SK-N-SH (cell line): ENCODE data around the gene PDK1. TPM values are rescaled to one million over a fixed set of nuclear protein-coding genes. Genes with fewer than 3 reads are reported as not detected.

Experiments used
- CTCF ChIA-PET: fragments of 300-600, 350-600 bp; formaldehyde crosslinking; extraction: SDS; loops from one replicate; lab custom pipeline; 2021; lab: Yijun Ruan, JAX
- POLR2A ChIA-PET: fragments of 350-600 bp; sonication (Branson Sonifier 250); formaldehyde crosslinking; extraction: SDS; loops from one replicate; lab custom pipeline; 2020; ENCODE audit warnings: antibody characterized with exemption, inconsistent platforms; lab: Yijun Ruan, JAX
- DNase-seq: peaks from one replicate; pipeline ENCODE4 v3.0.0; 2012
- H2AFZ ChIP-seq: fragments of 200-600 bp; sonication (generic); 2 replicates; pipeline ENCODE4 v1.8.1; 2016; ENCODE audit warnings: antibody characterized with exemption, mild to moderate bottlenecking, low read depth
- H3F3A ChIP-seq: fragments of 200-600 bp; sonication (generic); replicated peaks from 2 replicates; pipeline ENCODE3; 2016; ENCODE audit warnings: antibody characterized with exemption, mild to moderate bottlenecking; ENCODE audit not compliant: insufficient read depth
- H3K27ac ChIP-seq, 2 experiments: fragments of 200-500 bp in 1 of 2; fragments of 200-600 bp in 1 of 2; sonication (Bioruptor generic) in 1 of 2; sonication (generic), shearing (Covaris generic) in 1 of 2; 2 replicates each; pipeline versions ENCODE4 v1.5.1 to v1.6.1; 2014 to 2016; ENCODE audit warnings: low read depth in 2 of 2, inconsistent platforms in 1 of 2, low read length in 1 of 2, mild to moderate bottlenecking in 1 of 2, mixed read lengths in 1 of 2
- H3K27me3 ChIP-seq: fragments of 200-600 bp; sonication (generic), shearing (Covaris generic); 2 replicates; pipeline ENCODE4 v1.6.1; 2016; ENCODE audit warnings: mixed run types; ENCODE audit not compliant: insufficient read depth
- H3K36me3 ChIP-seq, 2 experiments: fragments of 200-500 bp in 1 of 2; fragments of 200-600 bp in 1 of 2; sonication (Bioruptor generic) in 1 of 2; sonication (generic) in 1 of 2; replicated peaks in 1 of 2; 2 replicates each; pipeline versions ENCODE3 to v1.5.1; 2014 to 2016; ENCODE audit warnings: low read length in 1 of 2, mild to moderate bottlenecking in 1 of 2; ENCODE audit not compliant: insufficient read depth in 2 of 2, control insufficient read depth in 1 of 2
- H3K4me1 ChIP-seq, 2 experiments: fragments of 200-500 bp in 1 of 2; fragments of 200-600 bp in 1 of 2; sonication (Bioruptor generic) in 1 of 2; sonication (generic), shearing (Covaris generic) in 1 of 2; 2 replicates each; pipeline versions ENCODE4 v1.5.1 to v1.6.1; 2014 to 2016; ENCODE audit warnings: low read depth in 1 of 2, low read length in 1 of 2, mixed run types in 1 of 2; ENCODE audit not compliant: insufficient read depth in 2 of 2, control insufficient read depth in 1 of 2
- H3K4me2 ChIP-seq: fragments of 200-600 bp; sonication (generic), shearing (Covaris generic); 2 replicates; pipeline ENCODE4 v1.6.1; 2017; ENCODE audit warnings: mixed run types
- H3K4me3 ChIP-seq, 2 experiments: fragments of 200-500 bp in 1 of 2; fragments of 200-600 bp in 1 of 2; sonication (Bioruptor generic) in 1 of 2; sonication (generic), shearing (Covaris generic) in 1 of 2; 2 replicates each; pipeline versions ENCODE4 v1.5.1 to v1.8.1; 2014 to 2016; ENCODE audit warnings: low read depth in 2 of 2, inconsistent platforms in 1 of 2, low read length in 1 of 2, mild to moderate bottlenecking in 1 of 2, mixed read lengths in 1 of 2, moderate library complexity in 1 of 2
- H3K79me2 ChIP-seq: fragments of 200-600 bp; sonication (generic); 2 replicates; pipeline ENCODE4 v1.8.1; 2017; ENCODE audit warnings: mild to moderate bottlenecking; ENCODE audit not compliant: insufficient read depth
- H3K9ac ChIP-seq: fragments of 200-600 bp; sonication (generic); 2 replicates; pipeline ENCODE4 v1.6.1; 2017; ENCODE audit warnings: mixed run types
- H3K9me2 ChIP-seq: fragments of 200-600 bp; sonication (generic); 2 replicates; pipeline ENCODE4 v1.6.1; 2017; ENCODE audit warnings: mixed run types
- H3K9me3 ChIP-seq: fragments of 200-600 bp; sonication (generic); 2 replicates; pipeline ENCODE4 v1.6.1; 2017; ENCODE audit warnings: mixed run types, mild to moderate bottlenecking, moderate library complexity
- H4K20me1 ChIP-seq: fragments of 200-600 bp; sonication (generic); 2 replicates; pipeline ENCODE4 v1.6.1; 2017; ENCODE audit warnings: mild to moderate bottlenecking, mixed run types; ENCODE audit not compliant: insufficient read depth
- CHD2 ChIP-seq: fragments of 150-350 bp; IDR thresholded peaks from 2 replicates; pipeline ENCODE4 v1.6.1; 2018; ENCODE audit warnings: low read length; ENCODE audit not compliant: partially characterized antibody
- FOXM1 ChIP-seq: IDR thresholded peaks from 2 replicates; pipeline ENCODE4 v1.4.0; 2012; ENCODE audit warnings: low read depth, mild to moderate bottlenecking
- GABPA ChIP-seq: IDR thresholded peaks from 2 replicates; pipeline ENCODE4 v1.4.0; 2012; ENCODE audit warnings: low read depth, mild to moderate bottlenecking
- JUND ChIP-seq: IDR thresholded peaks from 2 replicates; pipeline ENCODE4 v1.4.0; 2012
- MXI1 ChIP-seq: IDR thresholded peaks from 2 replicates; pipeline ENCODE4 v1.6.1; 2012; ENCODE audit warnings: mild to moderate bottlenecking, low read depth, low read length, improper control_type of control experiment
- NRF1 ChIP-seq: IDR thresholded peaks from 2 replicates; pipeline ENCODE4 v1.6.1; 2012; ENCODE audit warnings: low read depth, mild to moderate bottlenecking, low read length
- POLR2AphosphoS5 ChIP-seq: IDR thresholded peaks from 2 replicates; pipeline ENCODE4 v1.6.1; 2012; ENCODE audit warnings: low read depth, low read length
- SIN3A ChIP-seq: IDR thresholded peaks from 2 replicates; pipeline ENCODE4 v1.6.1; 2012; ENCODE audit warnings: low read depth, mild to moderate bottlenecking, low read length, moderate library complexity, borderline replicate concordance
- TAF1 ChIP-seq: IDR thresholded peaks from 2 replicates; pipeline ENCODE4 v1.6.1; 2012; ENCODE audit warnings: low read depth, mild to moderate bottlenecking, low read length, moderate library complexity, borderline replicate concordance
- WGBS: methylation state at CpG from one replicate; pipeline ENCODE4 v1.1.6; 2017; ENCODE audit warnings: low lambda C conversion rate; 5-methylcytosine and 5-hydroxymethylcytosine counted together
- polyA plus RNA-seq, 3 experiments: library from polyadenylated mRNA; depleted of rRNA; stranded (reverse); fragments of >200 nt; gene quantifications; 2 replicates each; pipeline ENCODE4 v1.2.3, GENCODE V29; 2012
- TF ChIP-seq, protein P1 (sequence below): IDR thresholded peaks from 2 replicates; pipeline ENCODE4; 2012
- TF ChIP-seq, protein P2 (sequence below): IDR thresholded peaks from 2 replicates; pipeline ENCODE4 v1.4.0; 2012; ENCODE audit warnings: low read depth
- TF ChIP-seq, protein P3 (sequence below): IDR thresholded peaks from 2 replicates; pipeline ENCODE4 v1.6.1; 2012; ENCODE audit warnings: mild to moderate bottlenecking, low read depth, low read length, moderate library complexity

PDK1 gene
- 5.3 and 6.3 TPM in 2 replicates for polyA plus RNA-seq (2012; rRNA removed)
- 4.8 and 6.4 TPM in 2 replicates for polyA plus RNA-seq (2012; cell fraction: cytosol; rRNA removed)
- polyA plus RNA-seq (2012; cell fraction: nucleus; rRNA removed) = 5.2 and 11.6 TPM in 2 replicates

DNA sequence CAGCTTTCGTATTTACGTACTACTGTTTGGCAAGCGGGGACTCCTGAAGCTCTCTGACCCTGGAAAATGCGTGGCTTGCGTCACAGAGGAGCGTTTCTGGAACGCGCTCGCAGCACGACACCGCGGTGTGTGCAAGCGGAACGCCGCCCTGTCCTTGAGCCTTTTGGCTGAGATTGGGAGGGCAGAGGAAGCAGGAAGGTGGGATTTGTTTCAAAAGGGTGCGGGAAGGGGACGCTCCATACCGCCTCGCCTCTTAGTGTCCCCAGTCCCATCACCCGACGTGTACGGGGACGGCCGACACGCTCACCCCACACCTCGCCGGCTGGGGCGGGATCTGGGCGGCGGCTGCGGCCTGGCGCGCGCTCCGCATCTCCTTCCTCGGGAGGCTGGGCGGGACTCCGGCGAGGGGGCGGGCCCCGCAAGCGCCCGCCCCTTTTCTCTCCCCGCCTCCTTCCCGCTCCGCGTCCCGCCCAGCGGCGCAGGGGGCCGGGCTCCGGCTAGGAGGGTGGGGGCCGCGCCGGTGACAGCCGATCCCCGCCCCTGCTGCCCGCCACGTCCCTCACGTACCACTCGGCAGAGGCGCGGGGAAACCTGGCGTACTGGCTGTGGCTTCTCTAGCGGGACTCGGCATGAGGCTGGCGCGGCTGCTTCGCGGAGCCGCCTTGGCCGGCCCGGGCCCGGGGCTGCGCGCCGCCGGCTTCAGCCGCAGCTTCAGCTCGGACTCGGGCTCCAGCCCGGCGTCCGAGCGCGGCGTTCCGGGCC lies at the start of gene PDK1:
Gene PDK1, plus strand, starts transcription at position 569 of the 762 bp plus-strand sequence. Its CDS starts 61 bp downstream, at position 630.
- peak within 1 kb of the TSS; percentile 62 to 80 for H3K27ac ChIP-seq
- peaks cover 39% of the 10 kb centered on the region for H3K79me2 ChIP-seq
- peak; percentile 65 for TF ChIP-seq MXI1
- no peak for TF ChIP-seq GABPA
- no peak for TF ChIP-seq JUND
- peak; percentile 85; the same call in 1 of the 2 replicates for TF ChIP-seq SIN3A
- peak; percentile 36; the same call in 1 of the 2 replicates for TF ChIP-seq TAF1
- TF ChIP-seq, protein P1, sequence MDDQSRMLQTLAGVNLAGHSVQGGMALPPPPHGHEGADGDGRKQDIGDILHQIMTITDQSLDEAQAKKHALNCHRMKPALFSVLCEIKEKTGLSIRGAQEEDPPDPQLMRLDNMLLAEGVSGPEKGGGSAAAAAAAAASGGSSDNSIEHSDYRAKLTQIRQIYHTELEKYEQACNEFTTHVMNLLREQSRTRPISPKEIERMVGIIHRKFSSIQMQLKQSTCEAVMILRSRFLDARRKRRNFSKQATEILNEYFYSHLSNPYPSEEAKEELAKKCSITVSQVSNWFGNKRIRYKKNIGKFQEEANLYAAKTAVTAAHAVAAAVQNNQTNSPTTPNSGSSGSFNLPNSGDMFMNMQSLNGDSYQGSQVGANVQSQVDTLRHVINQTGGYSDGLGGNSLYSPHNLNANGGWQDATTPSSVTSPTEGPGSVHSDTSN = peak; percentile 5; the same call in 1 of the 2 replicates
- TF ChIP-seq, protein P2, sequence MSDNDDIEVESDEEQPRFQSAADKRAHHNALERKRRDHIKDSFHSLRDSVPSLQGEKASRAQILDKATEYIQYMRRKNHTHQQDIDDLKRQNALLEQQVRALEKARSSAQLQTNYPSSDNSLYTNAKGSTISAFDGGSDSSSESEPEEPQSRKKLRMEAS = peak; percentile 39
- TF ChIP-seq NRF1 = peak; percentile 56
- TF ChIP-seq, protein P3, sequence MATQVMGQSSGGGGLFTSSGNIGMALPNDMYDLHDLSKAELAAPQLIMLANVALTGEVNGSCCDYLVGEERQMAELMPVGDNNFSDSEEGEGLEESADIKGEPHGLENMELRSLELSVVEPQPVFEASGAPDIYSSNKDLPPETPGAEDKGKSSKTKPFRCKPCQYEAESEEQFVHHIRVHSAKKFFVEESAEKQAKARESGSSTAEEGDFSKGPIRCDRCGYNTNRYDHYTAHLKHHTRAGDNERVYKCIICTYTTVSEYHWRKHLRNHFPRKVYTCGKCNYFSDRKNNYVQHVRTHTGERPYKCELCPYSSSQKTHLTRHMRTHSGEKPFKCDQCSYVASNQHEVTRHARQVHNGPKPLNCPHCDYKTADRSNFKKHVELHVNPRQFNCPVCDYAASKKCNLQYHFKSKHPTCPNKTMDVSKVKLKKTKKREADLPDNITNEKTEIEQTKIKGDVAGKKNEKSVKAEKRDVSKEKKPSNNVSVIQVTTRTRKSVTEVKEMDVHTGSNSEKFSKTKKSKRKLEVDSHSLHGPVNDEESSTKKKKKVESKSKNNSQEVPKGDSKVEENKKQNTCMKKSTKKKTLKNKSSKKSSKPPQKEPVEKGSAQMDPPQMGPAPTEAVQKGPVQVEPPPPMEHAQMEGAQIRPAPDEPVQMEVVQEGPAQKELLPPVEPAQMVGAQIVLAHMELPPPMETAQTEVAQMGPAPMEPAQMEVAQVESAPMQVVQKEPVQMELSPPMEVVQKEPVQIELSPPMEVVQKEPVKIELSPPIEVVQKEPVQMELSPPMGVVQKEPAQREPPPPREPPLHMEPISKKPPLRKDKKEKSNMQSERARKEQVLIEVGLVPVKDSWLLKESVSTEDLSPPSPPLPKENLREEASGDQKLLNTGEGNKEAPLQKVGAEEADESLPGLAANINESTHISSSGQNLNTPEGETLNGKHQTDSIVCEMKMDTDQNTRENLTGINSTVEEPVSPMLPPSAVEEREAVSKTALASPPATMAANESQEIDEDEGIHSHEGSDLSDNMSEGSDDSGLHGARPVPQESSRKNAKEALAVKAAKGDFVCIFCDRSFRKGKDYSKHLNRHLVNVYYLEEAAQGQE = peak; percentile 4; the same call in 1 of the 2 replicates
- TF ChIP-seq POLR2AphosphoS5 = peak; percentile 85
- peak; percentile 22 for TF ChIP-seq CHD2
- TF ChIP-seq FOXM1 = no peak
- ChIA-PET POLR2A (interaction anchor here (0.5 kb wide), 1 partner anchor 15 kb away, joined by 6 read pairs; no protein-coding TSS in a partner anchor), CTCF (interaction anchor here (2.3 kb wide), 1 partner anchor 375 kb away, joined by 5 read pairs; no protein-coding TSS in a partner anchor)
- H3K9me2 ChIP-seq = no peaks in the 10 kb centered on the region
- H3K36me3 ChIP-seq = no peaks in the 10 kb centered on the region
- peak within 1 kb of the TSS; percentile 91 for H2AFZ ChIP-seq
- WGBS = 0% methylated on average over 32 of the region's 88 CpGs
- H3F3A ChIP-seq = no peaks in the 10 kb centered on the region
- DNase-seq = peak; percentile 99
- H3K9me3 ChIP-seq = no peaks in the 10 kb centered on the region
- H3K4me1 ChIP-seq = peaks cover 4 to 12% of the 10 kb centered on the region in 2 experiments; a peak in 3 of 4 replicates
- H3K27me3 ChIP-seq = no peaks in the 10 kb centered on the region
- H3K4me3 ChIP-seq = peak within 1 kb of the TSS; percentile 79 to 85
- H3K4me2 ChIP-seq = peak within 1 kb of the TSS; percentile 83
- H3K9ac ChIP-seq = peak within 1 kb of the TSS; percentile 75
- H4K20me1 ChIP-seq = no peaks in the 10 kb centered on the region
